CD4-positive, CD25-positive, alpha-beta regulatory T cell (primary cell): ENCODE measurements around the gene SZT2. TPM values are rescaled to one million over a fixed set of nuclear protein-coding genes. Genes with fewer than 3 reads are reported as not detected.

Source experiments
- ATAC-seq, 2 donors: fragments of 150-1000 bp; cut with Tn5 transposase; one replicate each; pipeline ENCODE4 v1.10.0; 2021; ENCODE audit warnings: low read depth in 2 of 2, moderate number of reproducible peaks in 2 of 2, moderate library complexity in 1 of 2
- DNase-seq, 3 donors: peaks; one replicate each; pipeline versions ENCODE4 v3.0.0 to v3.0.0-alpha.2; 2012 to 2022; ENCODE audit warnings: mixed read lengths in 1 of 3
- H3K27ac ChIP-seq: one replicate; pipeline ENCODE4 v1.7.0; 2013; ENCODE audit warnings: mild to moderate bottlenecking, low read length; ENCODE audit not compliant: insufficient read depth, poor library complexity, severe bottlenecking
- H3K27me3 ChIP-seq: one replicate; pipeline ENCODE4 v1.7.0; 2013; ENCODE audit warnings: low read length; ENCODE audit not compliant: control insufficient read depth, insufficient read depth
- H3K36me3 ChIP-seq: one replicate; pipeline ENCODE4 v1.7.0; 2013; ENCODE audit warnings: mild to moderate bottlenecking, low read length, moderate library complexity; ENCODE audit not compliant: control insufficient read depth, insufficient read depth
- H3K4me1 ChIP-seq: 2 replicates; pipeline ENCODE4 v1.7.0; 2013; ENCODE audit warnings: mild to moderate bottlenecking, low read length; ENCODE audit not compliant: insufficient read depth, control insufficient read depth, poor library complexity, severe bottlenecking
- H3K4me3 ChIP-seq: one replicate; pipeline ENCODE4 v1.7.0; 2013; ENCODE audit warnings: low read depth, mild to moderate bottlenecking, low read length, moderate library complexity
- H3K9me3 ChIP-seq, 2 experiments: 1 replicate in 1 of 2; 2 replicates in 1 of 2; pipeline ENCODE4 v1.7.0; 2013; ENCODE audit warnings: low read length in 2 of 2, mild to moderate bottlenecking in 1 of 2, moderate library complexity in 1 of 2; ENCODE audit not compliant: control insufficient read depth in 2 of 2
- H3K27ac Mint-ChIP-seq, 3 donors: one replicate each; pipeline ENCODE4 v1.8.0; 2020 to 2022; ENCODE audit warnings: mild to moderate bottlenecking in 3 of 3, mixed read lengths in 3 of 3, moderate library complexity in 2 of 3
- H3K27me3 Mint-ChIP-seq: one replicate; pipeline ENCODE4 v1.8.0; 2022; ENCODE audit warnings: mild to moderate bottlenecking, mixed read lengths
- H3K36me3 Mint-ChIP-seq: one replicate; pipeline ENCODE4 v1.8.0; 2020; ENCODE audit warnings: mixed read lengths
- H3K4me1 Mint-ChIP-seq, 4 donors: one replicate each; pipeline ENCODE4 v1.8.0; 2020 to 2022; ENCODE audit warnings: mixed read lengths in 4 of 4, mild to moderate bottlenecking in 1 of 4
- H3K4me3 Mint-ChIP-seq, 4 donors: one replicate each; pipeline ENCODE4 v1.8.0; 2020 to 2022; ENCODE audit warnings: mild to moderate bottlenecking in 4 of 4, mixed read lengths in 4 of 4, moderate library complexity in 3 of 4
- H3K9me3 Mint-ChIP-seq, 7 donors: one replicate each; pipeline ENCODE4 v1.8.0; 2020 to 2022; ENCODE audit warnings: mixed read lengths in 7 of 7, mild to moderate bottlenecking in 3 of 7, moderate library complexity in 2 of 7
- polyA plus RNA-seq, 4 donors: library from polyadenylated mRNA; unstranded; fragments of 300-500 nt; fragmentation: Illumina TruSeq; gene quantifications; one replicate each; pipeline ENCODE4 v1.2.3, GENCODE V29; 2021
- total RNA-seq: library from RNA; stranded (reverse); gene quantifications from one replicate; pipeline ENCODE4 v1.2.3, GENCODE V29; 2022

Gene SZT2
- total and polyA plus RNA-seq, 5 donors from 2014 or later: 1.5 to 107 (median 3.9) TPM

DNA sequence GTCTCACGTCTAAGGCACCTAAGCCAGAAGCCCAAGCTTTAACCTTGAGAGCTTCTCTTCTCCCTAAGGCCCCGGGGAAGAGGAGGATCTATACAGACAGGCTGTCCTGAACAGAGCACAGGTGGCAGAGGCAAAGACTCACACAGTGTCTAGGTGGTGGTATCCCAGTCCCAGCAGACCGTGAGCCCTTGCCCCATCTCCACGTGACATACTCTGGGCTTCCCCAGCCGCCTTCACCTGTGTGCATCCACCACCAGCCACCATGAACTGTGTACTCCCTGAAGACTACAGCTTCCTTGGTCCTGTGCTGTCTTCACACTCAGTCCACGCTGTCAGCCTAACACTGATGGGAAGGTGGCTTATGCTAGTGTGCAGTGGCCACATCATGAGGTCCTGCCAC is 31.7 kb downstream of the SZT2 start:
- H3K9me3 ChIP-seq: no peaks in the 10 kb centered on the region
- DNase-seq (no peak), ATAC-seq (no peak)
- H3K4me3 Mint-ChIP-seq: no peak overlapping the region
- no peak overlapping the region for H3K27ac Mint-ChIP-seq
- H3K27me3 Mint-ChIP-seq: no peaks in the 10 kb centered on the region
- H3K4me3 ChIP-seq: no peak overlapping the region
- peaks cover 84% of the 10 kb centered on the region for H3K36me3 ChIP-seq
- no peaks in the 10 kb centered on the region for H3K27me3 ChIP-seq
- H3K36me3 Mint-ChIP-seq: peaks cover 29% of the 10 kb centered on the region
- peaks cover 0 to 2% (median 0%) of the 10 kb centered on the region in 4 donors for H3K4me1 Mint-ChIP-seq
- H3K9me3 Mint-ChIP-seq: peaks cover 0 to 1% (median 0%) of the 10 kb centered on the region in 7 donors
- H3K4me1 ChIP-seq: no peaks in the 10 kb centered on the region
- H3K27ac ChIP-seq: no peak overlapping the region

DNA sequence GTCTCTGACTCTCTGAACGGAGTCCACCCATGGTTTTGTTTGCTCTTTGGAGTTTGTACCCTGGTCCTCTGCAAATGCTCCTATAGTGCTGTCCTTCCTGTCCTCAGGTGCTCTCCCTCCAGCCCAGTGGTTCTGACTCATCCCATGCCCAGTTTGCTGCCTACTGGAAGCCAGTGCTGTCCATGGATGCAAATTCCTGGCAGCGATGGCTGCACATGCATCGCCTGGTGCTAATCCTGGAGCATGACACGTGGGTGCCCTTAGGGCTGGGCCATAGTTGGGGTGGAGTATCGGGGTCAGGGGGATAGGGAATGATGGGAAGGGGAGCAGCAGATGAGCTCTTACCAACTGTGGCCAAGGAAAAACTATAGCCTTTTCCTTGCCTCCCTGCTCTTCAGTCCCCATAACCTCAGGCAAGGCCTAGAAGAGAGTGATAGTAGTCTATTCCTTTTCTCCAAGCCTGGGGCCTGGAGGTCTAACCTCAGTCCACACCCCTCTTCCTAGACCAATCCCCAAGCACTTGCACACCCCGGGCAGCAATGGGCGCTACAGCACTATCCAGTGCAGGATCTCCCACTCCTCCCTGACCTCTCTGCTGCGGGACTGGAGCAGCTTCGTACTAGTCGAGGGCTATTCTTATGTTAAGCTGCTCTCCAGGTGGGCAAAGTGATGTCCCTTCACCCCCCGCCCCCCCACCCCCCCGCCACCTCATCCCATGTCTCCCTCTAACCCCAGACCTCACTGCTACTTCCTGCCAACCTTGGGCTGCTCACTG is 32.5 kb downstream of the SZT2 start:
- DNase-seq (no peak), ATAC-seq (no peak)
- Histone ChIP-seq H3K27ac (no peak overlapping the region), H3K4me1 (no peaks in the 10 kb centered on the region), H3K9me3 (no peaks in the 10 kb centered on the region), H3K27me3 (no peaks in the 10 kb centered on the region), H3K36me3 (peaks cover 85% of the 10 kb centered on the region), H3K4me3 (no peak overlapping the region)
- Mint-ChIP-seq H3K27me3 (no peaks in the 10 kb centered on the region), H3K27ac (peak overlapping the region in 1 of 3 donors; percentile 65), H3K9me3 (peaks cover 0 to 1% (median 0%) of the 10 kb centered on the region in 7 donors), H3K4me1 (peaks cover 0 to 4% (median 0%) of the 10 kb centered on the region in 4 donors), H3K4me3 (no peak overlapping the region), H3K36me3 (peaks cover 35% of the 10 kb centered on the region)

GRCh38 chr1:43422995-43423671 is 33.4 kb downstream of the SZT2 start:
- H3K36me3 Mint-ChIP-seq: peaks cover 42% of the 10 kb centered on the region
- Histone ChIP-seq H3K4me1 (no peaks in the 10 kb centered on the region), H3K36me3 (peaks cover 85% of the 10 kb centered on the region), H3K27ac (no peak overlapping the region), H3K27me3 (no peaks in the 10 kb centered on the region), H3K9me3 (no peaks in the 10 kb centered on the region), H3K4me3 (no peak overlapping the region)
- peak overlapping the region in 1 of 3 donors; percentile 62 for H3K27ac Mint-ChIP-seq
- H3K27me3 Mint-ChIP-seq: no peaks in the 10 kb centered on the region
- H3K4me1 Mint-ChIP-seq: peaks cover 0 to 4% (median 0%) of the 10 kb centered on the region in 4 donors
- peaks cover 0 to 1% (median 0%) of the 10 kb centered on the region in 7 donors for H3K9me3 Mint-ChIP-seq
- no peak for ATAC-seq
- no peak for DNase-seq
- no peak overlapping the region for H3K4me3 Mint-ChIP-seq

- Mint-ChIP-seq H3K36me3 (peaks cover 45% of the 10 kb centered on the region), H3K4me3 (no peak overlapping the region), H3K27ac (peak overlapping the region in 1 of 3 donors; percentile 62), H3K9me3 (peaks cover 0 to 1% (median 0%) of the 10 kb centered on the region in 7 donors), H3K27me3 (no peaks in the 10 kb centered on the region), H3K4me1 (peaks cover 0 to 4% (median 0%) of the 10 kb centered on the region in 4 donors)
- DNase-seq (peak in 1 of 3 donors; percentile 27), ATAC-seq (no peak)
- H3K9me3 ChIP-seq: no peaks in the 10 kb centered on the region
- no peaks in the 10 kb centered on the region for H3K27me3 ChIP-seq
- no peak overlapping the region for H3K27ac ChIP-seq
- peaks cover 85% of the 10 kb centered on the region for H3K36me3 ChIP-seq
- H3K4me3 ChIP-seq: no peak overlapping the region
- H3K4me1 ChIP-seq: no peaks in the 10 kb centered on the region
These were observed 34.2 kb downstream of the SZT2 start for GRCh38 chr1:43423672-43424550.

- peaks cover 49% of the 10 kb centered on the region for H3K36me3 Mint-ChIP-seq
- H3K9me3 Mint-ChIP-seq: peaks cover 0 to 1% (median 0%) of the 10 kb centered on the region in 7 donors
- no peaks in the 10 kb centered on the region for H3K27me3 Mint-ChIP-seq
- H3K36me3 ChIP-seq: peaks cover 84% of the 10 kb centered on the region
- H3K4me1 Mint-ChIP-seq: peaks cover 0 to 4% (median 0%) of the 10 kb centered on the region in 4 donors
- H3K27me3 ChIP-seq: no peaks in the 10 kb centered on the region
- H3K27ac ChIP-seq: no peak overlapping the region
- no peak overlapping the region for H3K27ac Mint-ChIP-seq
- no peak overlapping the region for H3K4me3 ChIP-seq
- no peaks in the 10 kb centered on the region for H3K9me3 ChIP-seq
- no peak overlapping the region for H3K4me3 Mint-ChIP-seq
- ATAC-seq (no peak), DNase-seq (no peak)
- no peaks in the 10 kb centered on the region for H3K4me1 ChIP-seq
These were observed 35.3 kb downstream of the SZT2 start for GRCh38 chr1:43425045-43425444.

- peaks cover 0 to 1% (median 0%) of the 10 kb centered on the region in 7 donors for H3K9me3 Mint-ChIP-seq
- Histone ChIP-seq H3K27ac (no peak overlapping the region), H3K4me1 (no peaks in the 10 kb centered on the region), H3K4me3 (no peak overlapping the region), H3K9me3 (no peaks in the 10 kb centered on the region), H3K27me3 (no peaks in the 10 kb centered on the region), H3K36me3 (peaks cover 83% of the 10 kb centered on the region)
- DNase-seq (no peak), ATAC-seq (no peak)
- no peak overlapping the region for H3K4me3 Mint-ChIP-seq
- H3K27me3 Mint-ChIP-seq: no peaks in the 10 kb centered on the region
- H3K27ac Mint-ChIP-seq: no peak overlapping the region
- H3K4me1 Mint-ChIP-seq: peaks cover 0 to 4% (median 0%) of the 10 kb centered on the region in 4 donors
- peaks cover 53% of the 10 kb centered on the region for H3K36me3 Mint-ChIP-seq
These were observed 36.5 kb downstream of the SZT2 start for GRCh38 chr1:43426221-43426620.

DNA sequence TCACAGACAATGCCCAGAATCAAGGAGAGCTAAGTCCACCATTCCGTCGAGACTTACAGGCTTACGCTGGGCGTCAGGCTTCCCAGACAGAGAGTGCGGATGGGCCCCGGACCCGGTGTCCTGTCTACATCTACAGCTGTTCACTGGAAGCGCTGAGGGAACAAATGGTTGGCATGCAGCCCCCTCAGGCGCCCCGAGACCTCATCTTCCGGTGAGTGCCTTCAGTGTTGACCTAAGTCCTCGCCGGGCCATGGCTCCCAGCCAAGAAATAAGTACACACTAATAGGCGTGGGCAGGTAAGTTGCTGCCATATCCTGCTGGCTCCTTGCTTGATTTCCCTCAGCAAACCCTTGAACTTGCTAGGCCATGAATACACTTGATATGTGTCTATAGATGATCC is 37.8 kb downstream of the SZT2 start:
- Mint-ChIP-seq H3K4me3 (no peak overlapping the region), H3K4me1 (peaks cover 0 to 4% (median 0%) of the 10 kb centered on the region in 4 donors)
- H3K36me3 ChIP-seq: peaks cover 83% of the 10 kb centered on the region

More for the DNA sequence above, 37.8 kb downstream of the SZT2 start:
- ATAC-seq (no peak), DNase-seq (no peak)
- no peaks in the 10 kb centered on the region for H3K4me1 ChIP-seq
- no peak overlapping the region for H3K4me3 ChIP-seq
- H3K9me3 Mint-ChIP-seq: peaks cover 0 to 1% (median 0%) of the 10 kb centered on the region in 7 donors
- H3K27ac ChIP-seq: no peak overlapping the region
- H3K9me3 ChIP-seq: no peaks in the 10 kb centered on the region
- peaks cover 52% of the 10 kb centered on the region for H3K36me3 Mint-ChIP-seq
- no peaks in the 10 kb centered on the region for H3K27me3 Mint-ChIP-seq
- peak overlapping the region in 1 of 3 donors; percentile 87 for H3K27ac Mint-ChIP-seq
- H3K27me3 ChIP-seq: no peaks in the 10 kb centered on the region
